GM12875 (cell line): ENCODE results near the gene DMRT1.

Source experiments
- H3K4me3 ChIP-seq: one replicate; pipeline ENCODE4 v1.5.1; 2011; ENCODE audit warnings: low read depth, low read length, control low read depth
- CTCF ChIP-seq: IDR thresholded peaks from 2 replicates; pipeline ENCODE4 v1.5.1; 2011; ENCODE audit warnings: low read depth, mild to moderate bottlenecking, control low read depth, inconsistent platforms, low read length, moderate library complexity, borderline replicate concordance; ENCODE audit not compliant: insufficient read depth

DMRT1 gene

GRCh38 chr9:1002678-1003077, 161.2 kb downstream of the DMRT1 start:
- H3K4me3 ChIP-seq: no peak overlapping the region
- no peak for TF ChIP-seq CTCF

GRCh38 chr9:1005043-1005667, 163.7 kb downstream of the DMRT1 start:
- TF ChIP-seq CTCF: peak; percentile 65; the same call in 1 of the 2 replicates
- no peak overlapping the region for H3K4me3 ChIP-seq

GRCh38 chr9:1007312-1007711, 165.8 kb downstream of the DMRT1 start:
- TF ChIP-seq CTCF: no peak
- no peak overlapping the region for H3K4me3 ChIP-seq

GRCh38 chr9:1008216-1008615, 166.7 kb downstream of the DMRT1 start:
- no peak overlapping the region for H3K4me3 ChIP-seq
- no peak for TF ChIP-seq CTCF

- no peak overlapping the region for H3K4me3 ChIP-seq
- peak; percentile 96 for TF ChIP-seq CTCF
Observed at GRCh38 chr9:1009101-1009707, 167.7 kb downstream of the DMRT1 start.

- H3K4me3 ChIP-seq: no peak overlapping the region
- no peak for TF ChIP-seq CTCF
Observed at GRCh38 chr9:1013021-1013420, 171.5 kb downstream of the DMRT1 start.

- TF ChIP-seq CTCF: no peak
- no peak overlapping the region for H3K4me3 ChIP-seq
Observed at GRCh38 chr9:1014225-1014624, 172.7 kb downstream of the DMRT1 start.
